Embryonic facial prominence (tissue), 1 donor: Measurements from ENCODE around the gene NAALADL2.
"Not testable (repeated sequence)": the region's sequence is repeated elsewhere in the genome, so short reads cannot be mapped to it uniquely, and the experiment has no call there.

ENCODE experiments used
- DNase-seq: peaks from one replicate; pipeline ENCODE4 v3.0.0-alpha.2; 2016; ENCODE audit errors: extremely low spot score

NAALADL2 gene

DNA sequence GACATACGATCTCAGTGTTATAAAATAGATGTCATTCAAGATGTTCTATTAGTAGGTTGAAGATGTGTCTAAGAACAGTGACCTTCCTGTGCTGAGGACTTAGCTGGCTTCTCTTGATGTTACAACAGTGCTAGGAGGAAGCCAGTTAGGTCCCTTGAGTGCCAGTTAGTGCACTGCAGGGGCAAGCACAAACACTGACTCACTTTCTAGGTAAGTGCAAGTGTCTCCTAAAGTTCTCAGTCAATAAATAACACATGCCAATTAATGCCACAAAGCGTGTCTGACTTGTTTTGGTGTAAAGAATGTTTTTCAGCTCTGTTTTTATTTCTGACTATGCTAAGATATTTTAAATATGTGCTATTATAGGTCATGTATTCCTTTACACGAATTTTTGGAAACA is 211.8 kb downstream of the NAALADL2 start:
- no peak for DNase-seq

GRCh38 chr3:175073219-175073905 is 214.2 kb downstream of the NAALADL2 start:
- DNase-seq: no peak

- DNase-seq: no peak
Measured at GRCh38 chr3:175075269-175075668, 216.1 kb downstream of the NAALADL2 start.

DNA sequence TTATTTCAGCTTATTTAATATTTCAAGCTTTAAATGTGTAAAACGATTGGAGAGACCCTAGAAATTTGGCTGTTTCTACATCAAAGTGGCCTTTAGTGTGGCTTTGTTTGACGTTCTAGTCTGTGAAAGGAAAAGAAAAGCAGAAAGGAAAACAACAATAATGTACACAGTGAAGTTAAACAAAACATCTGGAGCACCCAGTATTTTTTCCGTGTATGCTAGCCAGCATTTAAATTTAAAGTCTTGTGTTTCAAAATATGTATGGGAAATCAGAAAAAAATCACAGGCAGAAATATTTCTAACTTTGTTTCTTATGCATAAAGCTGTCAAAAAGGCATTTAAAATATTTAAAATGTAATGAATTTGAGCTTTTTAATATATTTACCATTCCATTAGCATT is 218.1 kb downstream of the NAALADL2 start:
- DNase-seq: no peak

- no peak for DNase-seq
Measured at GRCh38 chr3:175082631-175083030, 223.5 kb downstream of the NAALADL2 start.

DNA sequence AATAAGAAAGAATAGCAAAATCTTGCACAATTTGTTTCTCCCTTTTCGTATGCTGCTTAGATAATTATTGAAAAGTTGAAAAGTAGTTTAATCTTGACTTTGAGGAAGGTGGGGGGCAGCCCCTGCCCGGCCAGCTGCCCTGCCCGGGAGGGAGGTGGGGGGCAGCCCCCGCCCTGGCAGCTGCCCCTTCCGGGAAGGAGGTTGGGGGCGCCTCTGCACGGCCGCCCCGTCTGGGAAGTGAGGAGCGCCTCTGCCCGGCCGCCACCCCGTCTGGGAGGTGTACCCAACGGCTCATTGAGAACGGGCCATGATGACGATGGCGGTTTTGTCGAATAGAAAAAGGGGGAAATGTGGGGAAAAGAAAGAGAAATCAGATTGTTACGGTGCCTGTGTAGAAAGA is 228.0 kb downstream of the NAALADL2 start:
- DNase-seq: not testable (repeated sequence)

DNA sequence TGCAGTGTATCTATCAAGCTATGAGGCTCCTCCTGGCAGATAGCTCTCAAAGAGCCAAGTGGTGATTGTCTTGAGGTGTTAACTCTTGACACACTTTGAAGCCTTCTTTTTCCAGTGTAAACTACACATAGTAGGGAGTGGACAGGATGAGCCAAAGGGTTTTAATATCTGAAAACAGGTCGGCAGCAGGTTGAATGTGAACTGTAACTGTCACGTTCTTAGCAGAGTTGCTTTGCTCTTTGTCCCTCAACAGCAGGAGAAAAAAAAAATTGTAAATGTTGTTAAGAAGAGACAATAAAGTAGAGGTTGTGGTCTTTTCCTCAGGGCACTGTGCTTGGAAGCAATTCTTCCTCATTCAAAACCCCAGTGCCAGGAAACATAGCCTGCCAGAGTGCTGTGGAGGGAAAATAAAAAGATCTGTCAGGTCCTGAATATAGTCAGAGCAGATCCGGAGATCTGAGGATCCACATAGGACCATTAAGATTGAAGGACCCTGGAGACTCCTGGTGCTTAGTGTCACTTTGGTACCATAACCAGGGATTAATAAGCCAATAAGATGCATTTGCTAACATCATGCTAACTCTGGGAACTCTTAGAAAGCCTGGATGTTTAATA is 229.7 kb downstream of the NAALADL2 start:
- no peak for DNase-seq

- no peak for DNase-seq
Measured at GRCh38 chr3:175091426-175092114, 232.4 kb downstream of the NAALADL2 start.

- no peak for DNase-seq
Measured at GRCh38 chr3:175093748-175094147, 234.6 kb downstream of the NAALADL2 start.

GRCh38 chr3:175094344-175094743 is 235.2 kb downstream of the NAALADL2 start:
- DNase-seq: no peak

DNA sequence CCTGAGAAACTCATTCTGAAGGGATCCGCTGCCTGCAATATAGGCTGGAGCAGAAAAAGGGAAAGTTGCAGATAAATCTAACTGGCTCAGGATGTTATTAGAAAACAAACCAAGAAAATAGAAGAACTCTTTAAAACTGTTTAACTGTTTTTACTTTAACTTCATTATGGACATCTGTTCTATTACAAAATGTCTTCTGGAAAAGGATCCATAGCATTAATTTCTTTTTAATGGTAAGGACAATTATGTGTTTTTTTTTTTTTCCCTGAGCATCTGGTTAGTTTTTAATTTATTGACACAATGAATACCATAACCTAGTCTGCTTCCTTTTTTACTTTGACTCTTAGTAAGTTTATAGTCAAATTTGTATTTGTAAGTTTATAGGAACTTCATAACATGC is 239.5 kb downstream of the NAALADL2 start:
- no peak for DNase-seq

- DNase-seq: no peak
Measured at GRCh38 chr3:175102161-175102560, 243.0 kb downstream of the NAALADL2 start.

DNA sequence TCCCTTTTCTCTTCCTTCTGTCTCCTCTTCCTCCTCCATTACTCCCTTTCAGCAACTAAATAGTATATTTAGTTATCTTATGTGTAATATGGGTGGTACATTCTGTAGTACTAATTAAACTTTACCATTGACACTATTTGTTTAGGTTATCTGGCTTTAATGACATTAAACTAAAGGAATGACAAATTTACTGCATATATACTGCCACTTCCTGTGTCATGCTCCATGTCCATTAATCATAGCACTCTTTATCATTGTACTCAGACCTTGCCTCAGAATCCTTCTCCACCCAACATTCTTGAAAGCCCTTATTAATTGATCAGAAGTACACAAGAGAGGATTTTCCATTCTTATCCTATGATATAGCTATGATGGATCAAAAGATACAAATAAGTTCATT is 244.2 kb downstream of the NAALADL2 start:
- no peak for DNase-seq

- DNase-seq: no peak
Measured at GRCh38 chr3:175105066-175105465, 245.9 kb downstream of the NAALADL2 start.

DNA sequence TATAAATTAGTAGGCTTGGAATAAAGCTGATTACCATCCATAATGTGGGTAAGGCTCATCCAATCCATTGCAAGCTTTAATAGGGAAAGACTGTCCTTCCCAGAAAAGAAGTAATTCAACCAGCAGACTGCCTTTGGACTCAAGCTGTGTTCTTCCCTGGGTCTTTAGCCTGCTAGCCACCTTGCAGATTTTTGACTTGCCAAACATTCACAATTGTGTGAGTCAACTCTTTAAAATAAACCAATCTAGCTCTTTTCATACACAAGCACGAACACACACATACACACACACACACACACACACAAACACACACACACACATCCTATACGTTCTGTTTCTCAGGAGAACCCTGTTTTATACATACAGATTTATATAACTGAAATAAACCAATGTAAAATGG is 248.1 kb downstream of the NAALADL2 start:
- no peak for DNase-seq

DNA sequence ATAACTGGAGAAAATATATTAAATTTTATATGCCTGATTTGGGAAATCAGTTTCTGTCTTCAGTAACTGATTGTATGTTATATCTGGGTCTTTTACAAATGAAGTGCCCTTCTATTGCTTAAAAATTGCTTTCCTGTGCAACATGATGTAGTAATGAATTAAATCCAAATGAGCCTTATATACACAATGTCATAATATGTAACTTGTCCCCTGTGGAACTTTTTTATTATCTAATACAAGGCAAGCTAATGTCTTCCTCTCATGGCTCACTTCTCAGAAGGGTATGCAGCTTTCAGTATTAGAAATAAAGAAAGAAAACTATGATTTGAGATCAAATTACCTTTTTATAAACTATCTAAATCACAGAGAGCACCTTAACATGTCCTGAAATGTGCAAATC is 248.9 kb downstream of the NAALADL2 start:
- DNase-seq: no peak

- no peak for DNase-seq
Measured at GRCh38 chr3:175108613-175109151, 249.5 kb downstream of the NAALADL2 start.

- no peak for DNase-seq
Measured at GRCh38 chr3:175111036-175111435, 251.9 kb downstream of the NAALADL2 start.

GRCh38 chr3:175118382-175118941 is 259.3 kb downstream of the NAALADL2 start:
- DNase-seq: no peak

DNA sequence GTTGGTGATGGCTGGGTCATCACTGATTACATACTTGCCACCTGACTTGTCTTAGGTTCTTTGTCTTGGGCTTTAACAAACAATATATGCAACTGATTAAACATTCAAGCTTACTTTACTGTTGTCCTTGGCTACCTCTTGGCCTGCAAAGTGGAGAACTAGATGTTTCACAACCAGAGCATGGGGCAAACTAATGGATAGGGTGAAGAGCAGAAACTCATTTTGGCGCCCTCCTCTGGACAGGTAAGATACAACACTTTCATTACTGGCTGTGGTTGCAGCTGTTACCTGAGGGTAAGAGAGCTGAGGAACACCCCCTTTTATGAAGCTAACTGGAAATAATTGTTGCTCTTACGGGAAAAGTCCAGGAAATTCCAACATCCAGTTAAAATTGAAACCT is 262.1 kb downstream of the NAALADL2 start:
- no peak for DNase-seq

DNA sequence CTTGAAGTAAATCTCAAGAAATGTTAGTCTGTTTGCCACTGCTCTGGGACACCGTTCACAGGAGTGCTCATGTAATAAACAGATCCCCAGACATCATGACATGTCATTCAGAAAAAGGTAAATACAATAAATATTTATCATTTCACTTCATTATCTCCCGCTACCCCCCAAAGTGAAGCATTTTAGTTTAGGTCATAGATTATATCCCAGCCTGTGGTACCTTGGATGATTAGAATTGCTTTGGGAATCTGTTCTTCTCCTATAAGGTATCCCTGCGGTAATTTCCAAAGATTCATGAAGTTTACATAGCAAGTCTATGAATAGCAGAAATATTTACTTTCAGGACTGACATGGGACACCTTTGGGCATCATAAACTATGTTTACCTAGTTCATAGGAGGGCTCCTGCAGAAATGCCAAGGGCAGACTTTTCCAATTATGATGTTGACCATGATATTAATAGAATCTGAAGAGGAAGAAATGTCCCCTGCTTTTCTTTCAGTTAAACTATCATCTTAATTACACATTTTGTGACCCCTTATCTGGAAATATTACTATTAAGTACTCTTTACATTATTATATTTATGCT is 268.0 kb downstream of the NAALADL2 start:
- no peak for DNase-seq

DNA sequence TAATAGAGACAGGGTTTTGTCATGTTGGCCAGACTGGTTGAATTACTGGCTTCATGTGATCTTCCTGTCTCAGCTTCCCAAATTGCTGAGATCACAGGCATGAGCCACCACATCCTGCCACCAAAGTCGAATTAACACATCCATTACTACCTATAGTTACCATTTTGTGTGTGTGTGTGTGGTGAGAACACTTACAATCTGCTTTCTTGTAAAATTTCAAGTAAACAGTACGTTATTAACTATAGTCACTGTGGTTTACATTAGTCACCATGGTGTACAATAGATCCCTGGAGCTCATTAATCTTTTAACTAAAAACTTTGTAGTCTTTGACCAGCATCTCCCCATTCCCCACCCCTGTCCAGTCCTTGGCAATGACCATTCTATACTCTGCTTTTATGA is 270.0 kb downstream of the NAALADL2 start:
- DNase-seq: no peak
